Left ventricle myocardium superior (tissue), 1 donor: ENCODE measurements around the gene UBE2U. TPM values are rescaled to one million over a fixed set of nuclear protein-coding genes. Genes with fewer than 3 reads are reported as not detected.
"Not testable (repeated sequence)": the region's sequence is repeated elsewhere in the genome, so short reads cannot be mapped to it uniquely, and the experiment has no call there.

Source experiments
- ATAC-seq: fragments of 200-7000 bp; cut with Tn5 transposase; one replicate; pipeline ENCODE4 v1.9.1; 2020; ENCODE audit warnings: mild to moderate bottlenecking, moderate library complexity
- DNase-seq: peaks from one replicate; pipeline ENCODE4 v3.0.0-alpha.2; 2020
- intact Hi-C: fragments of 100-400 bp; cut with micrococcal nuclease; formaldehyde crosslinking; loops from one replicate; pipeline ENCODE4 v1.11.0; 2022
- total RNA-seq: library from RNA; stranded (reverse); fragmentation: NEBNext Ultra II Directional; extraction: Animal tissue kit (Norgen Biotek cat#: 25700); gene quantifications from one replicate; pipeline ENCODE4 v1.2.1, GENCODE V29; 2021
- donor health status: DM: no; HTN: yes; CAD: no; lungs with severe emphysema.

Gene UBE2U
- total RNA-seq, 1 donor from 2014 or later = 1.2 TPM

DNA sequence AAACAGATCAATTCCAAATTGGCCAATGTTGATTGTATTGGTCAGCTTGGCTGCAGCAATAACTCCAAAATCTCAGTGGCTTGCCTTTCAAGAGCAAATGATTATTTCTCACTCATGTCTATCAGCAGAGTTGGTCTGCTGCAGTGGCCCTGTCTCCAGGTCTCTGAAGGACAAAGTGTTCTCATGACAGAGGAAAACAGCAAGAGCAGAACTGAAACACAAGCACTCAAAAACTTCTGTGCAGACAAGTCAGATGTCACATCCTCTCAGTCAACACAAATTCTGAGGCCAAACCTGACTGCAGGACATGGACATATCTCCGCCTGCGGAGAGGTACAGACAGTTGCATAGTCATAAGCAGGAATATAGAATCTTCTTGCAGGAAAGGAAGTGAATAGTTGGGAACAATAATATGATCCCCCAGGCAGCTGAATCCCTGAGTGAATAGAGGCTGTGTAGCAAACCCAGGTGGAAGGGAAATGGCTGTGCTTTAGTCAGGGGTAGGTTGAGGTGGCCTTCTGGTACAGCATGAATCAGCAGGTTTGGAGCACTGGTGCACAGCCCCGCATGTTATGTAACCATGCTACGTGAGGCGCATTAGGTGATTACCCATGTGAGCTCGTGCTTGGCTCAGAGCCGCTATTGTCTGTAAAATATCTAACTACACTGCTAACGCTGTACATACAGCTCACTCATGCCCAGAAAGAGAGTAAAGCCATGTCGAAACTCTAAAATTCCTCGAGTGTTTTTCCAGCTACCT is 17.1 kb upstream of the UBE2U start:
- ATAC-seq = peak; percentile 86
- intact Hi-C loops = no loop called here
- peak; percentile 68 for DNase-seq

DNA sequence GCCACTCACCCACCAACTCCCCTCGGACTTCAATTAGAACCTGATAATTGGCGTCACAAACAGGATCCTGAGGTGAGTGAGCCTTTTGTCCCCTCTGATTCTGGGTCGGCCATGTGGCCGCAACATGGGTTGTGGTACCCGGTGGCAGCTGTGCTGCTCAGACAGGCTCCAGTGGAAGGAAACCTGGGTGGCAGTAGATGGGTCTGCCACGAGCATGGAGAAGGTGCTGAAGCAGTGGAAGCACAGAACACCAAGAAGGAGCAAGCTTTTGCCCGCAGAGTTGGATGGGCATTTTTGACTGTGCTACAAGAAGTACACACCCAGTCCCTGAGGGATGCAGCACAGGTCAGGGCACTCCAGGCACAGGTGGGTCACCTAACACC is 16.5 kb upstream of the UBE2U start:
- peak; percentile 24 for ATAC-seq
- intact Hi-C loops = no loop called here
- DNase-seq = no peak

DNA sequence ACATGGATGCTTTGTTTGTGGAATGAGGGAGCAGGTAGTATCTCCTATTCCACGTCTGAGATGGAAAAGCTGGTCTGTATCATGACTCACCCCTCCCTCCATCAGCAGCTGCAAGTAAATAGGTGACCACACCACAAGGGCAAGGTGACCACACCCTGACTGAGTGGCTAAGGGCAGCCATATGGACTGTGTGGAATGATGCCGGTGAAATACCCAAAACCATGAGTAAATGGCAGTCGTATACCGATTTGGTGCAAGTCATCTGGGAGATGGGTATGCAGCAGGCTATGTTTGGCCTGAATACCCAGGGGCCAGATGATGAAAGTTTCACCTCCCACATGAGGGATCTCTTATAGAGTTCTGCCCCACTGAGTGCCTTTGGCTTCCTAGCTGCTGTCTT is 15.8 kb upstream of the UBE2U start:
- intact Hi-C loops = no loop called here
- DNase-seq (no peak), ATAC-seq (no peak)

DNA sequence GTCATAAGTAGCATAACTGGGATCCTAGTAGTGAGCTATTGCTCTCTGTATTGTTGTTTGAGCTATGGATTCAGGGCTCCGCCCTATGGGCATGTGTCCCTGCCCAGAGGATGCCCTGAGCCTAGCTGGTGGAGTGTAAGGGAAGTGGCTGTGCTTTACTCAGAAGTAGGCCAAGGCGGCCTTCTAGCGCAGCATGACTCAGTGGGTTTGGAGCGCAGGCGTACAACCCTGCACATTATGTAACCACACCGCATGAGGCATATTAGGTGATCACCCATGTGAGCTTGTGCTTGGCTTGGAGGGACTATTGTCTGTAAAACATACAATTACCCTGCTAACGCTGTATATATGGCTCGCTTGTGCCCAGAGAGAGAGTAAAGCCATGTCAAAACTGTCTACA is 11.1 kb upstream of the UBE2U start:
- intact Hi-C loops = no loop called here
- DNase-seq = no peak
- ATAC-seq = no peak

DNA sequence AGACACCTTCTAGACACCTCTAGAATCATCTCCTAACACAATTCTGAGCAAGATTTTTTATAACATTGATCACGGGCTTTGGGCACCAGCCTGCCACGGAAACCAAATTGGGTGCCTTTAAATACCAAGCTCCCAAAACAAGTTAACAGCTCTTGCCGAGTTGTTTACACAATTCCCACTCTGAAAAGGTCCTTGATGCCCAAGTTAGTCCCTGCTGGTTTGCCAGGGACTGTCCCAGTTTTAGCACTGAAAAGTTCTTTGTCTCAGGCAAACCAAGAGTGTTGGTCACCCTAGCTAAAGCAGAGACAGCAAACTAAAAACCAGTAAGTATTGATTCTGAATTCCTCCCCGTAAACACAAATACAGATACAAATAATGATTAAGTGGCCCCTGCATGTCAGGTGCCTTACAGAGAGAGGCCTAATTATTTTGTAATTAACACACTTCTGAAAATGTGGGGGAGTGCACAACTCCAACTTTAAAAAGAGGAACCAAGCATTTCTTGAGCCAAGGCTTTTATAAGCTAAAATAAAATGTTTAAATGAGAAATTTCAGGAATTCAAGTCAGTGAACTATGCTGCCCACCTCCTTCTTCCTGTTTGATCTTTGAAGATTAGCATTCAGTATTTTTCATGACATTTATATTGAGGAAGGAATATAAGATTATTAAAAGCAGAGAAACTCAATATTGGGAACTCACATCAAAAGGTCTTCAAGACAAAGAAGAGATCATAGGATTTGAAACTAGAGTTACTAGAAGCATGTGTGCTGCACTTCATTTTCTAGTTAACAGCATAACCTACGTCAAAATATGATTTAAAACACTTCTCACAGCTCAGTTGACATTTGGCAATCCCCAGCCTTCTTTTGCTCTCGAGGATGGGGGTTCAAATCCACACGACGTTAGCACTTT is 9.0 kb upstream of the UBE2U start:
- ATAC-seq (no peak), DNase-seq (no peak)
- intact Hi-C loops = no loop called here

DNA sequence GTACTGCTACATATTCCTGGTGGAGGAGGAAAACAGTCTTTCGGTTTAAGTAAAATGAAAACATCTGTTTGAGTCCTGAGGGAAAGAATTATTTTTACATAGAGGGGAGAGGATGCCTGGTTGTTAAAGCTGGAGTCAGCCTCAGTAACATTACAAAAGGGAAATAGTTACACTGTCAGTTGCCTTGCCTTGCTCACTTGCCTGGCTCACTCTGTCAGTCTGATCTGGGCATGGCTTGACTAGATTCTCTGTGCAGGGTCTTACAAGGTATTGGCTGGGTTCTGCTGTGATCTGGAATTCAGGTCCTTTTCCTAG is 8.4 kb upstream of the UBE2U start:
- ATAC-seq (no peak), DNase-seq (no peak)
- intact Hi-C loops = no loop called here

DNA sequence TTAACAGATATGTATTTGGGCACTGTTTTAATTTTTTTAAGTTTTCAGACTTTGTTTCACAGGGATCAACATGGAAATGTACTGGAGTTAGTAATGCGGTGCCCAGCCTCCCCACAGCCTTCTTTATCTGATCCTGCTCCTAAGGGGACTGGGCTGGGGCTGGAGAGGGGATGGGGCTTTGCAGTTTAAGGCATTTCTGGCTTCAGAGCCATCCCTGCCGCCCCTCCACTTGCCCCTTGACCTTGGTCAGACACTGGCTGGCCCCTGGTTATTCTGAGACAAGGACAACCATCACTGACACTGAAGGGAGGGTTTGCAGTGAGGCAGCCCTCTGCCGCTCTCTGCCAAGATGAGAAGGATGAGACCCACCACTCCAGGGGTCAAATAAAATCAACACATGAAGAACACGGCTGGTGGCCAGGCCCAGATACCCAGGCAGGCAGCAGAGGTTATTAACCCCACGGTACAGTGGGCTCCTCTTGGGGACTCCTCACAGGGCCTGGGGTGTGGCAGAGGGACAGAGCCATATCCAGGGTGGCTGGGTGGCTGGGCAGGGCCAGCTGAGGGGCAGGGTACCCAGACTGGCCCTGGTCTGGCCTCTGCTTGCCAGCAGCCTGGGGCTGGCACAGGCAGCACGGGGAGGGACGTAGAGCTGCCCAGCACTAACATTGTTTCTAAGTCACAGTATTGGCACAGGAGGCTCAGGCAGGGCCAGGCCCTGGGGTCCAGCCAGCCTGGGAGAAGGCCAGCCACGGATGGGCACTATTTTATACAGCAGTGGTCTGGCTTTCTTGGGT is 7.2 kb upstream of the UBE2U start:
- peak; percentile 52 for DNase-seq
- ATAC-seq = peak; percentile 90

DNA sequence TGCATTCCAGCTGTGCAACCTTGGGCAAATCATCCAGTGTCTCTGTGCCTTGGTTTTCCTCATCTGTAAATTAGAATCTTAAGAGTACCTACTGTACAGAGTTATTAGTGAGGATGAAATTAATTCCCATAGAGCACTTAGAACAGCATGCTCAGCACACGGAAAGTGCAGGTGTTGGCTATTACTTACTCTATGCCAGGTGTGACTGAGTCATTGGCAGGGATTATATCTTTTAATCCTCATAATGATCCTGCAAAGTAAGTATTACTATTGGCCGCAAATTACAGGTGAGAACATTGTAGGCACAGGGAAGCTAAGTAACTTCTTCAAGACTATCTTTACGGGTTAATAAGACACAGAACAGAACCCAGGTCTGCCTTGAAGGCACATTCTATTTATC is 6.3 kb upstream of the UBE2U start:
- intact Hi-C loops = no loop called here
- ATAC-seq (no peak), DNase-seq (no peak)

More for the DNA sequence above, 7.2 kb upstream of the UBE2U start:
- intact Hi-C loops = no loop called here

- ATAC-seq = no peak
- DNase-seq = no peak
- intact Hi-C loops = no loop called here
These were observed 4.3 kb upstream of the UBE2U start for GRCh38 chr1:64199154-64199553.

GRCh38 chr1:64200064-64200463 is 3.4 kb upstream of the UBE2U start:
- DNase-seq = no peak
- ATAC-seq = no peak
- intact Hi-C loops = no loop called here

DNA sequence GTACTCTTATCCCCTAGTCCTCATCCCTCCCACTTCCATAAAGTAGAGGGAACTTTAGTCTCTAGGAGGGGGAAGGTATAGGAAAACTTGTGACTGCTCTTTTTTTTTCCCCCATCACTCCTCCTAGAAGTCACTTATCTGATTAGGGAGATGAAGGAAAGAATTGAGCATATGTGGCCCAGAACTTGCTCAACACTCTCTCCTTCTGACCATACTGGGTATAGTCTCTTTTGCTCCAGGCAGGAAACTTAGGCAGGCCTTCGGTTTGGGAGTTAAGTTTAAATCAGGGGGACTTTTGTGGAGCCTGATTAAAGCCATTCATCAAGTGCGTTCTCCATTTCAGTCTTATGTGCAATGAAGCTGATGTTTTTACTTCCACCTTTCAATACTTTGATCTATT is 5.8 kb downstream of the UBE2U start:
- ATAC-seq (no peak), DNase-seq (no peak)
- intact Hi-C loops = no loop called here

DNA sequence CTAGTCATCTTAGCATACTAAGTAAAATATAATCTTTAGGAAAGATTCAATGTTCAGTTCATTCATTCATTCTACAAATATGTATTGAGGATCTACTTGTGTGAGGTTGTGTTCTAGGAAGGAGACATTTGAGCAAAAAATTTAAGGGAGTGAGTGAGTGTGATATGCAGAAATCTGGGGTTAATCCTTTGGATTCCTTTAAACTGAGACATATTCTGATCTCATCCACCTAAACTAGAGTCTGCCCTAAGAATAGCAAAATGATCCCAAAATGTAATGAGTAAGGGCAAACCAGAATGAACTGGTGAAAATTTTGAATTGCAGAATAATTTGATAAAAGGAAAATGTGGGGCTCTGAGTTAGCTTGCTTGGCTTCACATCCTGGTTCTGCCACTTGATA is 8.6 kb downstream of the UBE2U start:
- DNase-seq (no peak), ATAC-seq (no peak)
- intact Hi-C loops = no loop called here

DNA sequence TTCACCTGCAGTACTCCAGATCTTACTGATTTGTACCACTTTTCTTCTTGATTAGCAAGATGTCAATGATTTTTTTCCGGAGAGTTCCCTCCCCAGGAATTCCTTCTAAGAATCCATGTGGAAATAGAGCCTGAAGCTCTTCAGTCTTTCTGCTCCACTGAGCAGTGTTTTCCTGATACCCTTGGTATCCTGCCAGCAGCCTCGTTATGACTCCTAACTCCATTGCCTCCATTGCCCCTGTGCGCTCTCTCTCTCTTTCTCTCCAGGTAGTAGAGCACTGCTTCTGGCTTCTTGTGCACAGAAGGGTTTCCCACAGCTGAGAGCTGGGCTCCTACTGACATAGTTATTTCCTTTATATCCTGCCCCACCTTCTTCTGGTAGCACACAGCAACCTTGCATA is 12.2 kb downstream of the UBE2U start:
- intact Hi-C loops = no loop called here
- DNase-seq (no peak), ATAC-seq (no peak)

GRCh38 chr1:64220241-64220640 is 16.8 kb downstream of the UBE2U start:
- intact Hi-C loops = no loop called here
- ATAC-seq (no peak), DNase-seq (no peak)

DNA sequence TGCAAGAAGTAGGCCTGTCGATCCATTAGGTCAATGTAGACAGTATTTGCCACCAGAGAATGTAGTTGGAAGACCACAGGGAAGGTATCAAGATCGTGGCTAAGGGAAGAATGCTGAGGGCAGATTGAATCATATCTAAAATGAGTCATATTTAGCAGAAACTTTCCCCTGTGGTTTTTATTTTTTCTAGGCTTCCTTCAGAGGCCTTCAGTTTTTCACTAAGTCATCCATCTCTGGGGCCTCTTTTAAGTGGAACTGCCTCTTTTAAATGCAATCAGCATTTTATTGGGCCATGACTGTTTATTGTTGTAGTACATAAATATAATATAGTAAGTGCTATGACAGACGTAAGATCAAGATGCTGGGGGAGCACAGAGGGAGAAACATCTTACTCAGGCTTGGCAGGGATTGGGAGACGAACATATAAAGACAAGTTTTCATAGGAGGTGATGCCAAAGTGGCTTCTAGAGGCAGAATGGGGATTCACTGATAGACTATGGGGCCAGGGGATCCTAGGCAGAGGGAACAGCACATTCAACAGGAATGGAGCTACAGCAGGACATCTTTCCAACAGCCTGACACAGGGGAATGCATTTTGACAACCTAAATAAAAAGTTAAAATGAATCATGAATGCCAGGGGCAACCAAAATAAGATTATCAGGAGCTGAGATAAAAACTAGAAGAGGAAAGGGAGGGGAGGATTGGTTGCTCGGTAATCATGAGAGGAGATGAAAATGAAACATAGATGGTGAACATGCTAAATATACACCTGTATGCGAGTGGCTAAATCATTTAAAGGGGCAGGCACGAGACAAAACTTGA is 20.1 kb downstream of the UBE2U start:
- no peak for ATAC-seq
- no peak for DNase-seq
- intact Hi-C loops = no loop called here

DNA sequence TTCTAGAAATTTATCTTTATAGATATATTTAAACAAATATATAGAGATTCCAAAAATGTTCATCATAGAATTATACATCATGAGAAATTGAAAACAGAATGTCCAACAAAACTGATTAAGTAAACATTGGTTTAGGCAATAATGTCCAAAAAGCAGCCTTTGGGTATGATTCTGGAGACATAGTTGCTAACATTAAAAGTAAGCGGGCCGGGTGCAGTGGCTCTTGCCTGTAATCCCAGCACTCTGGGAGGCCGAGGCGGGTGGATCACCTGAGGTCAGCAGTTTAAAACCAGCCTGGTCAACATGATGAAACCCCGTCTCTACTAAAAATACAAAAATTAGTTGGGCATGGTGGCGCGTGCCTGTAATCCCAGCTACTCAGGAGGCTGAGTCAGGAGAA is 20.8 kb downstream of the UBE2U start:
- DNase-seq, ATAC-seq, intact Hi-C loops: not testable (repeated sequence)

GRCh38 chr1:64228167-64228957 is 24.9 kb downstream of the UBE2U start:
- DNase-seq (no peak), ATAC-seq (no peak)
- intact Hi-C loops = no loop called here

GRCh38 chr1:64229307-64229706 is 25.9 kb downstream of the UBE2U start:
- intact Hi-C loops = no loop called here
- DNase-seq = no peak
- no peak for ATAC-seq
